ENCODE results near the gene ARHGEF39.
"Not testable (repeated sequence)": the region's sequence is repeated elsewhere in the genome, so short reads cannot be mapped to it uniquely, and the experiment has no call there.

ARHGEF39 gene

GRCh38 chr9:35649431-35650340 lies 15.3 kb downstream of the ARHGEF39 start:
- DNase-seq: peak; percentile 48

- DNase-seq: peak; percentile 82
Observed at GRCh38 chr9:35646533-35647265, 18.3 kb downstream of the ARHGEF39 start.

DNA sequence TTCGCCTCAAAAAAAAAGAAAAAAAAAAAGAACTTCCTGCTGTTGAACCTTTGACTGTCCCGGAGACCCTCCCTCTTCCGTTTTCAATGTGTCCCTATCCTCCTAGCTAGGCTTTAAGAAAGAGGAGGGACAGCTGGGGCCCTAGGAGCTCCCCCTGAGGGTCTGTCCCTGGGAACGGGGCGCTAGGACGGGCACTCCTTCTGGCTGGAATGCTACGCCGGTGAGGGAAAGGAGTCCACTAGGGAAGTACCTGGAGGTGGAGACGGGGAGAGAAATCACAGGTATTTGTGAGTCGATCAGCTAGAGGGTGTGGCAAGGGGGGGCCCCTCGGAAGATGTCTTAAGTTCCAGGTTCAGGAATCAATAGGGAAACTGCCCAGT lies 18.9 kb downstream of the ARHGEF39 start:
- DNase-seq: no peak

- DNase-seq: not testable (repeated sequence)
Observed at GRCh38 chr9:35645736-35646135, 19.3 kb downstream of the ARHGEF39 start.

- no peak for DNase-seq
Observed at GRCh38 chr9:35643046-35643445, 21.9 kb downstream of the ARHGEF39 start.

DNA sequence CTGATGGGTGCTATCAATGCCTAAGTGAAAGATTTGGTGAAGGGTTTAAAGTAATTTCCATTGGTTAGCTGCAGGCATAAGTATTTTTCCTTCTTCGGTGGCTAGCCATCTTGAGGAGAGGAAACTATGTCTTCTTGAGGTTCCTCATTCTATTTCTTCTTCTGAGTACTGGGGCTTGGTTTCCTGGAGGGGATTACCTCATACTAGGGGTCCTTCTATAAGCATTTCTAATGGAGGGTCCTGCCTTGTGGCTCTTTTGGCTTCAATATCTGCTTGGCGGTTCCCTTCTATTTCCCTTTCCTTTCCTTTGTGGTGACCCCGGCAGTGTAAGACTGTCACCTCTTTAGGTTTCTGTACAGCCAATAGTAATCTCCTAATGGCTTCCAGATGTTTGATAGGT lies 23.5 kb downstream of the ARHGEF39 start:
- DNase-seq: not testable (repeated sequence)

GRCh38 chr9:35640431-35640830 lies 24.6 kb downstream of the ARHGEF39 start:
- DNase-seq: not testable (repeated sequence)

- no peak for DNase-seq
Observed at GRCh38 chr9:35639631-35640030, 25.4 kb downstream of the ARHGEF39 start.

- DNase-seq: not testable (repeated sequence)
Observed at GRCh38 chr9:35639225-35639624, 25.8 kb downstream of the ARHGEF39 start.

GRCh38 chr9:35638751-35639150 lies 26.2 kb downstream of the ARHGEF39 start:
- DNase-seq: not testable (repeated sequence)

GRCh38 chr9:35637427-35637955 lies 27.5 kb downstream of the ARHGEF39 start:
- not testable (repeated sequence) for DNase-seq

- not testable (repeated sequence) for DNase-seq
Observed at GRCh38 chr9:35636877-35637246, 28.1 kb downstream of the ARHGEF39 start.

GRCh38 chr9:35636135-35636876 lies 28.7 kb downstream of the ARHGEF39 start:
- no peak for DNase-seq

GRCh38 chr9:35635730-35636129 lies 29.3 kb downstream of the ARHGEF39 start:
- no peak for DNase-seq

DNA sequence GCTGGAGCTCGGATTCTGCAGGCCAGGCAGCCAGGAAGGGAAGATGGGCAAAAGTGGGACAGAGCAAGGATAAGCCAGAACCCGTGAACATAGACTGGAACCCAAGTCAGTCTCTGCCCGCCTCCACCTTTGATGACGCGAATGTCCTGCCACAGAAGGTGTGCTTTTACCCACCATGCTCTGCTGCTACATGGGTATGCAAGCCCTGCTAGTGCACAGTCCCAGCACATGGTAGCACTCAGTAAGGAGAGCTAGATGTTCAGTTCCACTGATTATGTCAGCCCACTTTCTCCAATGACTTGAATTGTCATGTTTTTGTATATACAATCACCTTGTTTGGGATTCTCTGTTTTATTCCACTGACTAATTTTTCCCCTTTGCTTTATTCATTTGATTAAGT lies 35.4 kb downstream of the ARHGEF39 start:
- DNase-seq: no peak

GRCh38 chr9:35628389-35628991 lies 36.5 kb downstream of the ARHGEF39 start:
- DNase-seq: no peak

DNA sequence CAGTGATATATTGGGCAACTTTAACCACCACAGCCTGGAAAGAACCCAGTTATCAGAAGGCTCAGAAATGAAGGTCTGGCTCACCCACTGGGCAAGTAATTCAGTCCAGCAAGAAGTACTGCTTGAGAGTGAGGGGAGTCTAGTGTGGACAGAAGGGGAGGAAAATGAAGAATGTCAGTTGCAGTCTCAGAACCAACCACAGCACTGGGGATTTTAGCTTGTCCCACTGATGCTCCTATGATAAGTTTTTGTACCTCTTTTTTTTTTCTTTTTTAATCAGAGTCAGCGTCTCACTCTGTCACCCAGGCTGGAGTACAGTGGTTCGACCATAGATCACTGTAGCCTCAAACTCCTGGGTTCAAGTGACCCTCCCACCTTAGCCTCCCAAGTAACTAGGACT lies 37.4 kb downstream of the ARHGEF39 start:
- DNase-seq: no peak

DNA sequence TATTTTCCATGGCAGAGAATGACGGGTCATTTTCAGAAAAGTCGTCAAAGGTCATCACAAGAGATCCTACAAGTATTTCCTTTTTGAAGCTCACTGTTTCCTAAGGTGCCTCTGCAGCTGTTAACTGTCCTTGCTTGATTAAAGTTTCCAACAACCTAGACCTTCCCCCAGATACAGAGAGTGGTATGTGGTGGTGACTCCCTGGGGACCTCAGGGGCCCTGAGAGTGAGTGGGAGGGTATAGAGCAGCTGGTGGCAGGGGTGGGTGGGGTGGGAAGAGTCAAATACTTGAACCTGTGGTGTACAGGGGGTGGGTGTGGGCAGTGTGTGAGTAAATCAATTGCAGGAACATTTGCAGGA lies 45.2 kb downstream of the ARHGEF39 start:
- DNase-seq: no peak

GRCh38 chr9:35618854-35619799 lies 45.9 kb downstream of the ARHGEF39 start:
- no peak for DNase-seq

GRCh38 chr9:35618325-35618727 lies 46.7 kb downstream of the ARHGEF39 start, which contains the start of gene CD72:
CD72 (minus strand) TSS chr9:35618413; CDS start chr9:35618303, 110 bp downstream.
- no peak for DNase-seq

- DNase-seq: no peak
Observed at GRCh38 chr9:35617548-35617947, 47.4 kb downstream of the ARHGEF39 start.
